Measurements from ENCODE around the gene B4GALT2. TPM values are rescaled to one million over a fixed set of nuclear protein-coding genes. Genes with fewer than 3 reads are reported as not detected.
A peak's percentile ranks its signal among the peaks of the same experiment; 100 is the strongest.

B4GALT2 gene
- total and polyA plus RNA-seq, 9 of the 15 experiments (the other 6 are each of a cell fraction or from before 2014, with no cell fraction given), result 1.3 to 86.8 (median 43.8) TPM

DNA sequence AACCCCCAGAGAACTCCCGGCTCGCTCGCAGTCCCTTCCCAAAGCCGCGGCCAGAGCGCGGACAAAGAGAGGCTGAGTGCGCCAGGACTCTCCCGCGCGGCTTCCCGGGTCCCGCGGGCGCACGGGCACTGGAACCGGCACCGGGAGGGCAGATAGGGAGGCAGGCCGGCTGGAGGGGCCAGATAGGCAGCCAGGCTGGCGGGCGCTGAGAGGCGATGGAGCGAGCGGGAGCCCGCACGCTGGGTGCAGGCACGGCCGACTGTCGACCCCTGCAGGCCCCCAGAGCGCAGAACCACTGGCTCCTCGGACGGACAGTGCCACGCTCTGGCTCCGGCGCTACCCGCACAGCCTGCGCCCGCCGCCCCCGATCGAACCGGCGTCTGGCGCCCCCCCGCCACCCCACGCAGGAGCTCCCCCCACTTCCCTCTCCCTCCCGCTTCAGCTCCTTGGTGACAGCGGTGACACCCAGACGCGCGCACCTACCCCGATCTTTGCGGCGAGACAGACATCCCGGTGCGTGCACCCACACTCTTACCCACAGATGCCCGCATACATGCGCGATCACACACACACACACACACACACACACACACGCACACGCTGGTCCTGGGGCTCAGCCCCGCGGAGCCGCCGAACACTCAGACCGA is 51.7 kb downstream of the B4GALT2 start (continued):
- 0 out of 2 replicates have a peak, but pooled peaks have one; percentile 24 for TF ChIP-seq ZNF124 (CRISPR knock-in tag; IDR thresholded peaks at IDR 0.05)
- no peak for TF ChIP-seq ATF1 (CRISPR knock-in tag; IDR thresholded peaks at IDR 0.05)
- TF ChIP-seq ATF1 (tag; IDR thresholded peaks at IDR 0.05), result no peak
- TF ChIP-seq ZNF23 (CRISPR knock-in tag; IDR thresholded peaks at IDR 0.05), result no peak
- no peak for TF ChIP-seq KAT7 (CRISPR knock-in tag; IDR thresholded peaks at IDR 0.05; ENCODE audit: borderline replicate concordance)
- 0 out of 2 replicates have a peak, but pooled peaks have one; percentile 38 for TF ChIP-seq SAFB (IDR thresholded peaks at IDR 0.05; ENCODE audit: borderline replicate concordance, low read depth, low read length)
- 0 out of 2 replicates have a peak, but pooled peaks have one; percentile 80 for TF ChIP-seq HDAC6 (IDR thresholded peaks at IDR 0.05; ENCODE audit: low read depth, low read length)
- TF ChIP-seq, protein P1, sequence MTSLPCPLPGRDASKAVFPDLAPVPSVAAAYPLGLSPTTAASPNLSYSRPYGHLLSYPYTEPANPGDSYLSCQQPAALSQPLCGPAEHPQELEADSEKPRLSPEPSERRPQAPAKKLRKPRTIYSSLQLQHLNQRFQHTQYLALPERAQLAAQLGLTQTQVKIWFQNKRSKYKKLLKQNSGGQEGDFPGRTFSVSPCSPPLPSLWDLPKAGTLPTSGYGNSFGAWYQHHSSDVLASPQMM (CRISPR knock-in tag; IDR thresholded peaks at IDR 0.05), result no peak
- TF ChIP-seq ILK (tag; IDR thresholded peaks at IDR 0.05; ENCODE audit: borderline replicate concordance, low read depth), result no peak
- no peak for TF ChIP-seq SRSF7 (optimal IDR thresholded peaks at IDR 0.05; ENCODE audit: low read depth, low read length)
- TF ChIP-seq ZNF282 (CRISPR knock-in tag; IDR thresholded peaks at IDR 0.05), result no peak; the same call in 1 of the 2 replicates
- TF ChIP-seq, protein P2, sequence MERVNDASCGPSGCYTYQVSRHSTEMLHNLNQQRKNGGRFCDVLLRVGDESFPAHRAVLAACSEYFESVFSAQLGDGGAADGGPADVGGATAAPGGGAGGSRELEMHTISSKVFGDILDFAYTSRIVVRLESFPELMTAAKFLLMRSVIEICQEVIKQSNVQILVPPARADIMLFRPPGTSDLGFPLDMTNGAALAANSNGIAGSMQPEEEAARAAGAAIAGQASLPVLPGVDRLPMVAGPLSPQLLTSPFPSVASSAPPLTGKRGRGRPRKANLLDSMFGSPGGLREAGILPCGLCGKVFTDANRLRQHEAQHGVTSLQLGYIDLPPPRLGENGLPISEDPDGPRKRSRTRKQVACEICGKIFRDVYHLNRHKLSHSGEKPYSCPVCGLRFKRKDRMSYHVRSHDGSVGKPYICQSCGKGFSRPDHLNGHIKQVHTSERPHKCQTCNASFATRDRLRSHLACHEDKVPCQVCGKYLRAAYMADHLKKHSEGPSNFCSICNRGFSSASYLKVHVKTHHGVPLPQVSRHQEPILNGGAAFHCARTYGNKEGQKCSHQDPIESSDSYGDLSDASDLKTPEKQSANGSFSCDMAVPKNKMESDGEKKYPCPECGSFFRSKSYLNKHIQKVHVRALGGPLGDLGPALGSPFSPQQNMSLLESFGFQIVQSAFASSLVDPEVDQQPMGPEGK (CRISPR knock-in tag; IDR thresholded peaks at IDR 0.05; ENCODE audit: borderline replicate concordance), result no peak
- no peak for TF ChIP-seq ELF2 (CRISPR knock-in tag; IDR thresholded peaks at IDR 0.05)
- TF ChIP-seq ZNF639 (CRISPR knock-in tag; conservative IDR thresholded peaks at IDR 0.05 in 1 of 2, IDR thresholded peaks at IDR 0.05 in 1 of 2), result peak; percentile 69 to 86; a peak in 2 of 4 replicates
- TF ChIP-seq DDX20 (tag; IDR thresholded peaks at IDR 0.05; ENCODE audit: low read depth), result no peak
- TF ChIP-seq POLR3A (IDR thresholded peaks at IDR 0.05; ENCODE audit: borderline replicate concordance, extremely low read depth, insufficient read depth, insufficient read length), result no peak
- TF ChIP-seq, protein P3, sequence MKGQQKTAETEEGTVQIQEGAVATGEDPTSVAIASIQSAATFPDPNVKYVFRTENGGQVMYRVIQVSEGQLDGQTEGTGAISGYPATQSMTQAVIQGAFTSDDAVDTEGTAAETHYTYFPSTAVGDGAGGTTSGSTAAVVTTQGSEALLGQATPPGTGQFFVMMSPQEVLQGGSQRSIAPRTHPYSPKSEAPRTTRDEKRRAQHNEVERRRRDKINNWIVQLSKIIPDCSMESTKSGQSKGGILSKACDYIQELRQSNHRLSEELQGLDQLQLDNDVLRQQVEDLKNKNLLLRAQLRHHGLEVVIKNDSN (CRISPR knock-in tag; IDR thresholded peaks at IDR 0.05), result no peak; the same call in 1 of the 2 replicates
- TF ChIP-seq ZNF583 (CRISPR knock-in tag; IDR thresholded peaks at IDR 0.05), result no peak
- peak; percentile 84 for TF ChIP-seq RBFOX2 (IDR thresholded peaks at IDR 0.05; ENCODE audit: low read depth, low read length)
- TF ChIP-seq HNRNPK (IDR thresholded peaks at IDR 0.05; ENCODE audit: low read depth, low read length, poor library complexity, severe bottlenecking), result peak; percentile 5
- no peak for TF ChIP-seq GTF2E2 (tag; IDR thresholded peaks at IDR 0.05)

Measured in K562 (cell line).